Keratinocyte (primary cell): Measurements from ENCODE around the gene DPEP2NB. TPM values are rescaled to one million over a fixed set of nuclear protein-coding genes. Genes with fewer than 3 reads are reported as not detected.

ENCODE experiments used
- DNase-seq: peaks from one replicate; pipeline ENCODE4 v3.0.0-alpha.2; 2011; ENCODE audit warnings: low read depth, missing footprints, low spot score
- FAIRE-seq: peaks from 2 replicates; lab custom pipeline; 2011; peaks lifted over from hg19 to GRCh38; lab: Jason Lieb, UNC
- H2AFZ ChIP-seq: 2 replicates; pipeline ENCODE4 v1.6.0; 2012; ENCODE audit warnings: low read length, control low read depth, inconsistent platforms; ENCODE audit not compliant: control insufficient read depth
- H3K27ac ChIP-seq: 2 replicates; pipeline ENCODE4 v1.5.1; 2011; ENCODE audit warnings: low read length; ENCODE audit not compliant: control insufficient read depth, insufficient read depth
- H3K27me3 ChIP-seq: 3 replicates; pipeline ENCODE4 v1.6.0; 2011; ENCODE audit warnings: low read length; ENCODE audit not compliant: control insufficient read depth, insufficient read depth; ENCODE audit errors: extremely low read depth
- H3K36me3 ChIP-seq, 2 experiments: 2 replicates in 1 of 2; 3 replicates in 1 of 2; pipeline ENCODE4 v1.5.1; 2011; ENCODE audit warnings: low read length in 2 of 2, mild to moderate bottlenecking in 1 of 2; ENCODE audit not compliant: control insufficient read depth in 2 of 2, insufficient read depth in 2 of 2; ENCODE audit errors: extremely low read depth in 1 of 2
- H3K4me1 ChIP-seq: 3 replicates; pipeline ENCODE4 v1.5.1; 2011; ENCODE audit warnings: low read length; ENCODE audit not compliant: control insufficient read depth, insufficient read depth; ENCODE audit errors: extremely low read depth
- H3K4me2 ChIP-seq: 3 replicates; pipeline ENCODE4 v1.6.0; 2011; ENCODE audit warnings: low read depth, low read length; ENCODE audit not compliant: control insufficient read depth, insufficient read depth; ENCODE audit errors: extremely low read depth
- H3K4me3 ChIP-seq, 3 experiments: fragments of 200-600 bp in 1 of 3; sonication (generic) in 1 of 3; 2 replicates in 2 of 3; 3 replicates in 1 of 3; pipeline ENCODE4 v1.5.1; 2011 to 2016; ENCODE audit warnings: low read length in 3 of 3, mild to moderate bottlenecking in 3 of 3, control low read depth in 2 of 3, inconsistent platforms in 1 of 3, low read depth in 1 of 3, mixed read lengths in 1 of 3, mixed run types in 1 of 3, moderate library complexity in 1 of 3; ENCODE audit not compliant: control insufficient read depth in 2 of 3, insufficient read depth in 2 of 3; ENCODE audit errors: extremely low read depth in 1 of 3
- H3K79me2 ChIP-seq: 2 replicates; pipeline ENCODE4 v1.6.0; 2012; ENCODE audit warnings: low read length; ENCODE audit not compliant: control insufficient read depth, insufficient read depth
- H3K9ac ChIP-seq: 3 replicates; pipeline ENCODE4 v1.6.0; 2011; ENCODE audit warnings: low read length; ENCODE audit not compliant: control insufficient read depth, insufficient read depth; ENCODE audit errors: extremely low read depth
- H3K9me1 ChIP-seq: 3 replicates; pipeline ENCODE4 v1.6.0; 2011; ENCODE audit warnings: low read length; ENCODE audit not compliant: control insufficient read depth, insufficient read depth; ENCODE audit errors: extremely low read depth
- H3K9me3 ChIP-seq: 2 replicates; pipeline ENCODE4 v1.5.1; 2012; ENCODE audit warnings: low read depth, low read length; ENCODE audit not compliant: control insufficient read depth
- H4K20me1 ChIP-seq: 3 replicates; pipeline ENCODE4 v1.6.0; 2011; ENCODE audit warnings: low read length; ENCODE audit not compliant: control insufficient read depth, insufficient read depth; ENCODE audit errors: extremely low read depth
- CTCF ChIP-seq, 3 experiments: IDR thresholded peaks in 1 of 3; conservative IDR thresholded peaks in 1 of 3; optimal IDR thresholded peaks in 1 of 3; 2 replicates in 2 of 3; 3 replicates in 1 of 3; pipeline versions ENCODE3 to v1.5.1; 2011; ENCODE audit warnings: low read length in 3 of 3, mild to moderate bottlenecking in 3 of 3, moderate library complexity in 2 of 3, control low read depth in 1 of 3, inconsistent platforms in 1 of 3; ENCODE audit not compliant: insufficient read depth in 2 of 3; ENCODE audit errors: extremely low read depth in 1 of 3
- EZH2 ChIP-seq: IDR thresholded peaks from one replicate; pipeline ENCODE4 v1.6.1; 2012; ENCODE audit warnings: inconsistent platforms, mild to moderate bottlenecking, low read length, moderate library complexity
- dilution Hi-C: fragments of 300-500 bp; cut with MboI; formaldehyde crosslinking; loops from one replicate; pipeline ENCODE4 v1.7.0; 2020; ENCODE audit warnings: low sequenced_read_pairs; ENCODE audit not compliant: extremely low pct_ligation_motif_present
- polyA plus RNA-seq, 5 experiments: library from polyadenylated mRNA; depleted of rRNA in 3 of 5; stranded (reverse) in 3 of 5; stranded (forward) in 1 of 5; unstranded in 1 of 5; fragments of >200 nt; gene quantifications; 1 replicate in 1 of 5; 2 replicates in 3 of 5; 3 replicates in 1 of 5; pipeline versions ENCODE4 v1.2.1 to v1.2.3, GENCODE V29; 2011 to 2012; ENCODE audit warnings: missing spikeins in 2 of 5, low read depth in 1 of 5, low replicate concordance in 1 of 5

The DPEP2NB gene
- polyA plus RNA-seq, 1 donor (not counting 4 experiments of a cell fraction or from before 2014, with no cell fraction given), result 0.05 TPM

- Histone ChIP-seq H3K27ac (peak overlapping the region; percentile 98), H3K27me3 (no peaks in the 10 kb centered on the region), H4K20me1 (no peaks in the 10 kb centered on the region), H3K79me2 (peaks cover 49% of the 10 kb centered on the region), H2AFZ (peak overlapping the region; percentile 99), H3K9ac (peak overlapping the region; percentile 99), H3K4me1 (peaks cover 22% of the 10 kb centered on the region), H3K4me3 (peak overlapping the region; percentile 86 to 96 (median 92)), H3K36me3 (peaks cover 7 to 12% of the 10 kb centered on the region in 2 experiments), H3K4me2 (peak overlapping the region; percentile 86), H3K9me3 (no peaks in the 10 kb centered on the region), H3K9me1 (peaks cover 3% of the 10 kb centered on the region)
- dilution Hi-C loops, result no loop called here
- DNase-seq, result no peak
- no peak for TF ChIP-seq CTCF (optimal IDR thresholded peaks at IDR 0.05 in 1 of 3, IDR thresholded peaks at IDR 0.05 in 1 of 3, conservative IDR thresholded peaks at IDR 0.05 in 1 of 3; ENCODE audit: extremely low read depth in 1 of 3, insufficient read depth in 2 of 3, low read length in 3 of 3)
- no peak for TF ChIP-seq EZH2
- FAIRE-seq, result no peak
These were observed 6.6 kb upstream of the DPEP2NB start for GRCh38 chr16:68022278-68022727.

- Histone ChIP-seq H3K36me3 (peaks cover 4 to 12% of the 10 kb centered on the region in 2 experiments), H3K4me2 (peak overlapping the region; percentile 86), H3K9me1 (peaks cover 3% of the 10 kb centered on the region), H3K4me3 (peak overlapping the region in 2 of 3 experiments; percentile 92 to 96), H2AFZ (no peak overlapping the region), H3K79me2 (peaks cover 49% of the 10 kb centered on the region), H3K9me3 (no peaks in the 10 kb centered on the region), H3K9ac (peak overlapping the region; percentile 99), H3K27ac (peak overlapping the region; percentile 98), H4K20me1 (no peaks in the 10 kb centered on the region), H3K4me1 (peaks cover 22% of the 10 kb centered on the region), H3K27me3 (no peaks in the 10 kb centered on the region)
- dilution Hi-C loops, result no loop called here
- no peak for FAIRE-seq
- no peak for TF ChIP-seq EZH2
- no peak for TF ChIP-seq CTCF (optimal IDR thresholded peaks at IDR 0.05 in 1 of 3, IDR thresholded peaks at IDR 0.05 in 1 of 3, conservative IDR thresholded peaks at IDR 0.05 in 1 of 3; ENCODE audit: extremely low read depth in 1 of 3, insufficient read depth in 2 of 3, low read length in 3 of 3)
- DNase-seq, result no peak
These were observed 5.8 kb upstream of the DPEP2NB start for GRCh38 chr16:68021490-68021889.
